ENCODE results near the gene ENAH.

Gene ENAH

GRCh38 chr1:225527575-225527974 is 125.3 kb downstream of the ENAH start:
- DNase-seq: no peak
- no peak overlapping the region for H2AFZ ChIP-seq (ENCODE audit: low read depth, low read length)
- H2BK120ac ChIP-seq (ENCODE audit: low read depth, low read length): no peak overlapping the region
- H3K23ac ChIP-seq (ENCODE audit: low read length in 2 of 2): no peak overlapping the region
- peaks cover 17% of the 10 kb centered on the region for H3K79me1 ChIP-seq (replicated peaks; ENCODE audit: low read length, poor library complexity, severe bottlenecking)
- no peak overlapping the region for H3K4ac ChIP-seq (ENCODE audit: low read depth in 1 of 2, low read length in 2 of 2)
- H3K36me3 ChIP-seq (ENCODE audit: control insufficient read depth in 1 of 2, insufficient read depth in 2 of 2, low read depth in 1 of 2, low read length in 2 of 2): peaks cover 3 to 38% of the 10 kb centered on the region in 2 experiments
- H3K27me3 ChIP-seq (ENCODE audit: control insufficient read depth in 1 of 2, insufficient read depth in 1 of 2, low read length in 2 of 2): no peaks in the 10 kb centered on the region
- H2BK5ac ChIP-seq (ENCODE audit: low read depth, low read length, poor library complexity, severe bottlenecking): no peak overlapping the region
- no peak overlapping the region for H3K27ac ChIP-seq (ENCODE audit: low read length, poor library complexity, severe bottlenecking)
- no peak overlapping the region for H3K18ac ChIP-seq (ENCODE audit: low read depth in 1 of 2, low read length in 2 of 2)
- WGBS: 90% methylated on average over 4 of the region's 5 CpGs
- H4K91ac ChIP-seq (ENCODE audit: low read length): no peak overlapping the region
- no peak overlapping the region for H3K14ac ChIP-seq (ENCODE audit: low read length in 2 of 2)
- no peak overlapping the region for H2BK12ac ChIP-seq (ENCODE audit: low read length in 2 of 2)
- H2BK15ac ChIP-seq (ENCODE audit: low read depth, poor library complexity, severe bottlenecking): no peak overlapping the region
- no peaks in the 10 kb centered on the region for H3K4me1 ChIP-seq (ENCODE audit: control insufficient read depth, insufficient read depth, low read depth, low read length)
- no peaks in the 10 kb centered on the region for H3K9me3 ChIP-seq (ENCODE audit: control insufficient read depth, low read length)
- H4K8ac ChIP-seq (ENCODE audit: low read length): no peak overlapping the region
- no peak overlapping the region for H3K4me3 ChIP-seq (ENCODE audit: insufficient read depth in 1 of 2, low read depth in 1 of 2, low read length in 2 of 2)
- H3K9ac ChIP-seq (ENCODE audit: low read length): no peak overlapping the region
- no peak overlapping the region for H2AK5ac ChIP-seq (ENCODE audit: low read length, severe bottlenecking)
- no peak overlapping the region for H3K4me2 ChIP-seq (ENCODE audit: low read length, poor library complexity, severe bottlenecking)

DNA sequence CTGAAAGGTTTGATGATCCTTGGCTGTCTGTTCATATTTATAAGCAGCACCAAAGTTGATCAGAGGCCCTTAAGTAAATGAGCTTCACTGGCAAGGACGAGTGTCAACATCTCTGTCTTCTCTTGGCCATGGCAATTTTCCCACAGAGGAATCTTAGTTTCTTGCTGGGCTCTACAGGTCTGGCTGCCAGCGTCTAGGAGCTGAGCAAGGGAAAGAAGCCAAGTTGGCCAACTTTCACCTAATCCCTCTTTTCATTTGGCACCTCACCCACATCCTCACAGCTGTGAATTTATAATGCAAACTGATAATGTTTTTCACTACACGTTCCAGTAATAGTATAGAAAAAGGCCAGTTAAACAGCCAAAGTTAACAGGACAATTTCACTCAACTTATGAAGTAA is 126.0 kb downstream of the ENAH start:
- Histone ChIP-seq H2BK12ac (ENCODE audit: low read length in 2 of 2) (no peak overlapping the region), H3K79me1 (replicated peaks; ENCODE audit: low read length, poor library complexity, severe bottlenecking) (peaks cover 20% of the 10 kb centered on the region), H3K4me3 (ENCODE audit: insufficient read depth in 1 of 2, low read depth in 1 of 2, low read length in 2 of 2) (no peak overlapping the region), H3K27me3 (ENCODE audit: control insufficient read depth in 1 of 2, insufficient read depth in 1 of 2, low read length in 2 of 2) (no peaks in the 10 kb centered on the region), H4K91ac (ENCODE audit: low read length) (no peak overlapping the region), H2AK5ac (ENCODE audit: low read length, severe bottlenecking) (no peak overlapping the region), H3K23ac (ENCODE audit: low read length in 2 of 2) (no peak overlapping the region), H3K9ac (ENCODE audit: low read length) (no peak overlapping the region), H2BK15ac (ENCODE audit: low read depth, poor library complexity, severe bottlenecking) (no peak overlapping the region), H3K18ac (ENCODE audit: low read depth in 1 of 2, low read length in 2 of 2) (no peak overlapping the region), H3K4me1 (ENCODE audit: control insufficient read depth, insufficient read depth, low read depth, low read length) (no peaks in the 10 kb centered on the region), H4K8ac (ENCODE audit: low read length) (no peak overlapping the region), H3K9me3 (ENCODE audit: control insufficient read depth, low read length) (no peaks in the 10 kb centered on the region), H2BK5ac (ENCODE audit: low read depth, low read length, poor library complexity, severe bottlenecking) (no peak overlapping the region), H3K14ac (ENCODE audit: low read length in 2 of 2) (no peak overlapping the region), H2AFZ (ENCODE audit: low read depth, low read length) (no peak overlapping the region), H3K4ac (ENCODE audit: low read depth in 1 of 2, low read length in 2 of 2) (no peak overlapping the region), H3K27ac (ENCODE audit: low read length, poor library complexity, severe bottlenecking) (no peak overlapping the region), H3K36me3 (ENCODE audit: control insufficient read depth in 1 of 2, insufficient read depth in 2 of 2, low read depth in 1 of 2, low read length in 2 of 2) (peaks cover 3 to 38% of the 10 kb centered on the region in 2 experiments), H2BK120ac (ENCODE audit: low read depth, low read length) (no peak overlapping the region), H3K4me2 (ENCODE audit: low read length, poor library complexity, severe bottlenecking) (no peak overlapping the region)
- WGBS: 46% methylated on average over 2 of the region's 3 CpGs
- DNase-seq: no peak

- no peak overlapping the region for H2BK120ac ChIP-seq (ENCODE audit: low read depth, low read length)
- no peak overlapping the region for H3K9ac ChIP-seq (ENCODE audit: low read length)
- no peaks in the 10 kb centered on the region for H3K4me1 ChIP-seq (ENCODE audit: control insufficient read depth, insufficient read depth, low read depth, low read length)
- H4K91ac ChIP-seq (ENCODE audit: low read length): no peak overlapping the region
- H3K27ac ChIP-seq (ENCODE audit: low read length, poor library complexity, severe bottlenecking): no peak overlapping the region
- H2BK12ac ChIP-seq (ENCODE audit: low read length in 2 of 2): no peak overlapping the region
- peaks cover 3 to 35% of the 10 kb centered on the region in 2 experiments for H3K36me3 ChIP-seq (ENCODE audit: control insufficient read depth in 1 of 2, insufficient read depth in 2 of 2, low read depth in 1 of 2, low read length in 2 of 2)
- no peak for DNase-seq
- no peaks in the 10 kb centered on the region for H3K9me3 ChIP-seq (ENCODE audit: control insufficient read depth, low read length)
- no peak overlapping the region for H3K14ac ChIP-seq (ENCODE audit: low read length in 2 of 2)
- no peak overlapping the region for H3K18ac ChIP-seq (ENCODE audit: low read depth in 1 of 2, low read length in 2 of 2)
- H4K8ac ChIP-seq (ENCODE audit: low read length): no peak overlapping the region
- H3K27me3 ChIP-seq (ENCODE audit: control insufficient read depth in 1 of 2, insufficient read depth in 1 of 2, low read length in 2 of 2): no peaks in the 10 kb centered on the region
- WGBS: 91% methylated on average over 5 of the region's 7 CpGs
- H2AFZ ChIP-seq (ENCODE audit: low read depth, low read length): no peak overlapping the region
- H3K4me3 ChIP-seq (ENCODE audit: insufficient read depth in 1 of 2, low read depth in 1 of 2, low read length in 2 of 2): no peak overlapping the region
- H2BK15ac ChIP-seq (ENCODE audit: low read depth, poor library complexity, severe bottlenecking): no peak overlapping the region
- H3K23ac ChIP-seq (ENCODE audit: low read length in 2 of 2): no peak overlapping the region
- H2BK5ac ChIP-seq (ENCODE audit: low read depth, low read length, poor library complexity, severe bottlenecking): no peak overlapping the region
- H2AK5ac ChIP-seq (ENCODE audit: low read length, severe bottlenecking): no peak overlapping the region
- H3K4me2 ChIP-seq (ENCODE audit: low read length, poor library complexity, severe bottlenecking): no peak overlapping the region
- H3K4ac ChIP-seq (ENCODE audit: low read depth in 1 of 2, low read length in 2 of 2): no peak overlapping the region
- peaks cover 22% of the 10 kb centered on the region for H3K79me1 ChIP-seq (replicated peaks; ENCODE audit: low read length, poor library complexity, severe bottlenecking)
Observed at GRCh38 chr1:225525377-225525776, 127.5 kb downstream of the ENAH start.

GRCh38 chr1:225524570-225524969 is 128.4 kb downstream of the ENAH start:
- Histone ChIP-seq H4K8ac (ENCODE audit: low read length) (no peak overlapping the region), H3K4ac (ENCODE audit: low read depth in 1 of 2, low read length in 2 of 2) (no peak overlapping the region), H3K9me3 (ENCODE audit: control insufficient read depth, low read length) (no peaks in the 10 kb centered on the region), H2BK12ac (ENCODE audit: low read length in 2 of 2) (no peak overlapping the region), H2AFZ (ENCODE audit: low read depth, low read length) (no peak overlapping the region), H3K27ac (ENCODE audit: low read length, poor library complexity, severe bottlenecking) (no peak overlapping the region), H3K23ac (ENCODE audit: low read length in 2 of 2) (no peak overlapping the region), H3K9ac (ENCODE audit: low read length) (no peak overlapping the region), H2BK15ac (ENCODE audit: low read depth, poor library complexity, severe bottlenecking) (no peak overlapping the region), H3K4me3 (ENCODE audit: insufficient read depth in 1 of 2, low read depth in 1 of 2, low read length in 2 of 2) (no peak overlapping the region), H4K91ac (ENCODE audit: low read length) (no peak overlapping the region), H3K14ac (ENCODE audit: low read length in 2 of 2) (no peak overlapping the region), H3K4me1 (ENCODE audit: control insufficient read depth, insufficient read depth, low read depth, low read length) (no peaks in the 10 kb centered on the region), H2BK120ac (ENCODE audit: low read depth, low read length) (no peak overlapping the region), H2BK5ac (ENCODE audit: low read depth, low read length, poor library complexity, severe bottlenecking) (no peak overlapping the region), H3K27me3 (ENCODE audit: control insufficient read depth in 1 of 2, insufficient read depth in 1 of 2, low read length in 2 of 2) (no peaks in the 10 kb centered on the region), H3K18ac (ENCODE audit: low read depth in 1 of 2, low read length in 2 of 2) (no peak overlapping the region), H3K79me1 (replicated peaks; ENCODE audit: low read length, poor library complexity, severe bottlenecking) (peaks cover 18% of the 10 kb centered on the region), H3K4me2 (ENCODE audit: low read length, poor library complexity, severe bottlenecking) (no peak overlapping the region), H3K36me3 (ENCODE audit: control insufficient read depth in 1 of 2, insufficient read depth in 2 of 2, low read depth in 1 of 2, low read length in 2 of 2) (peaks cover 0 to 28% of the 10 kb centered on the region in 2 experiments), H2AK5ac (ENCODE audit: low read length, severe bottlenecking) (no peak overlapping the region)
- no peak for DNase-seq
- WGBS: 99% methylated on average over 4 of the region's 6 CpGs

Measured in mesenchymal stem cell (in vitro differentiated cells and primary cell).